Natural killer cell treated with Interleukin-12 subunit alpha and Interleukin-12 subunit beta and Interleukin-15 and Interleukin-18, amount 100 ng/mL, for 72 hours (primary cell): ENCODE data around the gene DNTTIP2. TPM values are rescaled to one million over a fixed set of nuclear protein-coding genes. Genes with fewer than 3 reads are reported as not detected.
"Not testable (repeated sequence)": the region's sequence is repeated elsewhere in the genome, so short reads cannot be mapped to it uniquely, and the experiment has no call there.

ENCODE experiments used
- ATAC-seq, 2 donors: fragments of 150-1000 bp; cut with Tn5 transposase in 1 of 2; sonication (Bioruptor Pico), chemical (Tn5 transposase) in 1 of 2; 2 replicates each; pipeline ENCODE4 v1.10.0; 2021
- DNase-seq: peaks from one replicate; pipeline ENCODE4 v3.0.0; 2022; ENCODE audit warnings: low spot score
- H3K27ac Mint-ChIP-seq, 2 donors: 1 replicate in 1 of 2; 2 replicates in 1 of 2; pipeline ENCODE4 v1.8.0; 2022; ENCODE audit warnings: mixed read lengths in 2 of 2, mild to moderate bottlenecking in 1 of 2, moderate library complexity in 1 of 2
- H3K27me3 Mint-ChIP-seq, 2 donors: 1 replicate in 1 of 2; 2 replicates in 1 of 2; pipeline ENCODE4 v1.8.0; 2022; ENCODE audit warnings: mixed read lengths in 2 of 2
- H3K36me3 Mint-ChIP-seq: one replicate; pipeline ENCODE4 v1.8.0; 2022; ENCODE audit warnings: mixed read lengths
- H3K4me1 Mint-ChIP-seq, 2 donors: 1 replicate in 1 of 2; 2 replicates in 1 of 2; pipeline ENCODE4 v1.8.0; 2022; ENCODE audit warnings: low read depth in 2 of 2, mixed read lengths in 2 of 2, mild to moderate bottlenecking in 1 of 2
- H3K4me3 Mint-ChIP-seq: one replicate; pipeline ENCODE4 v1.8.0; 2022; ENCODE audit warnings: mixed read lengths
- H3K9me3 Mint-ChIP-seq: 2 replicates; pipeline ENCODE4 v1.8.0; 2022; ENCODE audit warnings: mixed read lengths
- total RNA-seq, 2 donors: library from RNA; stranded (reverse); gene quantifications; one replicate each; pipeline ENCODE4 v1.2.3, GENCODE V29; 2022

DNTTIP2 gene
- total RNA-seq, 2 donors from 2014 or later: 78.4 to 101 TPM

GRCh38 chr1:93864175-93864574 is 14.8 kb downstream of the DNTTIP2 start:
- ATAC-seq: no peak
- Mint-ChIP-seq H3K9me3 (no peaks in the 10 kb centered on the region), H3K4me1 (no peaks in the 10 kb centered on the region), H3K36me3 (peaks cover under 1% of the 10 kb centered on the region), H3K27me3 (no peaks in the 10 kb centered on the region), H3K4me3 (no peak overlapping the region), H3K27ac (no peak overlapping the region)
- DNase-seq: no peak

- H3K4me1 Mint-ChIP-seq, H3K36me3 Mint-ChIP-seq, DNase-seq, H3K27ac Mint-ChIP-seq, H3K4me3 Mint-ChIP-seq, ATAC-seq, H3K9me3 Mint-ChIP-seq: not testable (repeated sequence)
- peaks cover 27 to 34% of the 10 kb centered on the region in 2 donors for H3K27me3 Mint-ChIP-seq
Measured at GRCh38 chr1:93857653-93858052, 21.4 kb downstream of the DNTTIP2 start.

- H3K4me3 Mint-ChIP-seq, H3K9me3 Mint-ChIP-seq, DNase-seq, H3K36me3 Mint-ChIP-seq, ATAC-seq, H3K27ac Mint-ChIP-seq, H3K4me1 Mint-ChIP-seq: not testable (repeated sequence)
- peaks cover 27 to 35% of the 10 kb centered on the region in 2 donors for H3K27me3 Mint-ChIP-seq
Measured at GRCh38 chr1:93855983-93856382, 23.0 kb downstream of the DNTTIP2 start.

- H3K27ac Mint-ChIP-seq: no peak overlapping the region
- peaks cover 0 to 6% of the 10 kb centered on the region in 2 donors for H3K4me1 Mint-ChIP-seq
- ATAC-seq: no peak
- H3K9me3 Mint-ChIP-seq: no peaks in the 10 kb centered on the region
- H3K36me3 Mint-ChIP-seq: no peaks in the 10 kb centered on the region
- no peak for DNase-seq
- H3K4me3 Mint-ChIP-seq: no peak overlapping the region
- peaks cover 27 to 35% of the 10 kb centered on the region in 2 donors for H3K27me3 Mint-ChIP-seq
Measured at GRCh38 chr1:93853940-93854339, 25.1 kb downstream of the DNTTIP2 start.

- peaks cover 13 to 19% of the 10 kb centered on the region in 2 donors for H3K4me1 Mint-ChIP-seq
- H3K36me3 Mint-ChIP-seq: no peaks in the 10 kb centered on the region
- ATAC-seq (no peak), DNase-seq (no peak)
- no peak overlapping the region for H3K4me3 Mint-ChIP-seq
- H3K9me3 Mint-ChIP-seq: no peaks in the 10 kb centered on the region
- no peak overlapping the region for H3K27ac Mint-ChIP-seq
- peaks cover 18 to 22% of the 10 kb centered on the region in 2 donors for H3K27me3 Mint-ChIP-seq
Measured at GRCh38 chr1:93851878-93852277, 27.1 kb downstream of the DNTTIP2 start.

GRCh38 chr1:93851327-93851712 is 27.7 kb downstream of the DNTTIP2 start:
- Mint-ChIP-seq H3K9me3 (no peaks in the 10 kb centered on the region), H3K4me1 (peaks cover 13 to 19% of the 10 kb centered on the region in 2 donors), H3K27ac (no peak overlapping the region), H3K36me3 (no peaks in the 10 kb centered on the region), H3K27me3 (peaks cover 14 to 19% of the 10 kb centered on the region in 2 donors), H3K4me3 (no peak overlapping the region)
- DNase-seq (no peak), ATAC-seq (no peak)

GRCh38 chr1:93850687-93851326 is 28.2 kb downstream of the DNTTIP2 start:
- ATAC-seq, H3K9me3 Mint-ChIP-seq, H3K27ac Mint-ChIP-seq, H3K4me3 Mint-ChIP-seq, H3K36me3 Mint-ChIP-seq: not testable (repeated sequence)
- Mint-ChIP-seq H3K4me1 (peaks cover 16 to 22% of the 10 kb centered on the region in 2 donors), H3K27me3 (peaks cover 14 to 19% of the 10 kb centered on the region in 2 donors)
- DNase-seq: peak; percentile 68

- Mint-ChIP-seq H3K27ac (peak overlapping the region; percentile 80 to 96), H3K4me1 (peaks cover 32% of the 10 kb centered on the region in 2 donors), H3K27me3 (peaks cover 3 to 7% of the 10 kb centered on the region in 2 donors), H3K4me3 (peak overlapping the region; percentile 86), H3K9me3 (no peaks in the 10 kb centered on the region), H3K36me3 (no peaks in the 10 kb centered on the region)
- ATAC-seq (no peak), DNase-seq (no peak)
Measured at GRCh38 chr1:93848350-93848883, 30.6 kb downstream of the DNTTIP2 start.

- Mint-ChIP-seq H3K9me3 (no peaks in the 10 kb centered on the region), H3K4me3 (peak overlapping the region; percentile 86), H3K36me3 (no peaks in the 10 kb centered on the region), H3K27me3 (peaks cover under 1 to 3% of the 10 kb centered on the region in 2 donors), H3K4me1 (peaks cover 32% of the 10 kb centered on the region in 2 donors), H3K27ac (peak overlapping the region; percentile 80 to 96)
- ATAC-seq (peak; percentile 45 to 61), DNase-seq (peak; percentile 86)
Measured at GRCh38 chr1:93847811-93848288, 31.2 kb downstream of the DNTTIP2 start.

GRCh38 chr1:93846992-93847810 is 31.8 kb downstream of the DNTTIP2 start:
- Mint-ChIP-seq H3K27ac (peak overlapping the region; percentile 80 to 96), H3K9me3 (no peaks in the 10 kb centered on the region), H3K4me3 (peak overlapping the region; percentile 86), H3K27me3 (no peaks in the 10 kb centered on the region), H3K4me1 (peaks cover 32% of the 10 kb centered on the region in 2 donors), H3K36me3 (no peaks in the 10 kb centered on the region)
- ATAC-seq (peak; percentile 80 to 84), DNase-seq (peak; percentile 87)

- DNase-seq (peak; percentile 90), ATAC-seq (peak; percentile 70 to 77)
- Mint-ChIP-seq H3K4me3 (peak overlapping the region; percentile 86), H3K27ac (peak overlapping the region; percentile 80 to 96), H3K4me1 (peaks cover 32% of the 10 kb centered on the region in 2 donors), H3K9me3 (no peaks in the 10 kb centered on the region), H3K27me3 (no peaks in the 10 kb centered on the region), H3K36me3 (no peaks in the 10 kb centered on the region)
Measured at GRCh38 chr1:93846206-93846991, 32.6 kb downstream of the DNTTIP2 start.

GRCh38 chr1:93845538-93846205 is 33.3 kb downstream of the DNTTIP2 start:
- Mint-ChIP-seq H3K4me3 (peak overlapping the region; percentile 86), H3K36me3 (no peaks in the 10 kb centered on the region), H3K27me3 (no peaks in the 10 kb centered on the region), H3K9me3 (no peaks in the 10 kb centered on the region), H3K4me1 (peaks cover 32% of the 10 kb centered on the region in 2 donors), H3K27ac (peak overlapping the region; percentile 80 to 96)
- ATAC-seq (peak; percentile 56 to 75), DNase-seq (no peak)
